ENCODE results near the gene SECISBP2L. TPM values are rescaled to one million over a fixed set of nuclear protein-coding genes. Genes with fewer than 3 reads are reported as not detected.

The SECISBP2L gene
- total and polyA plus RNA-seq, 10 of the 15 experiments (the other 5 are each of a cell fraction or from before 2014, with no cell fraction given) = 1.4 to 24.2 (median 10.4) TPM

DNA sequence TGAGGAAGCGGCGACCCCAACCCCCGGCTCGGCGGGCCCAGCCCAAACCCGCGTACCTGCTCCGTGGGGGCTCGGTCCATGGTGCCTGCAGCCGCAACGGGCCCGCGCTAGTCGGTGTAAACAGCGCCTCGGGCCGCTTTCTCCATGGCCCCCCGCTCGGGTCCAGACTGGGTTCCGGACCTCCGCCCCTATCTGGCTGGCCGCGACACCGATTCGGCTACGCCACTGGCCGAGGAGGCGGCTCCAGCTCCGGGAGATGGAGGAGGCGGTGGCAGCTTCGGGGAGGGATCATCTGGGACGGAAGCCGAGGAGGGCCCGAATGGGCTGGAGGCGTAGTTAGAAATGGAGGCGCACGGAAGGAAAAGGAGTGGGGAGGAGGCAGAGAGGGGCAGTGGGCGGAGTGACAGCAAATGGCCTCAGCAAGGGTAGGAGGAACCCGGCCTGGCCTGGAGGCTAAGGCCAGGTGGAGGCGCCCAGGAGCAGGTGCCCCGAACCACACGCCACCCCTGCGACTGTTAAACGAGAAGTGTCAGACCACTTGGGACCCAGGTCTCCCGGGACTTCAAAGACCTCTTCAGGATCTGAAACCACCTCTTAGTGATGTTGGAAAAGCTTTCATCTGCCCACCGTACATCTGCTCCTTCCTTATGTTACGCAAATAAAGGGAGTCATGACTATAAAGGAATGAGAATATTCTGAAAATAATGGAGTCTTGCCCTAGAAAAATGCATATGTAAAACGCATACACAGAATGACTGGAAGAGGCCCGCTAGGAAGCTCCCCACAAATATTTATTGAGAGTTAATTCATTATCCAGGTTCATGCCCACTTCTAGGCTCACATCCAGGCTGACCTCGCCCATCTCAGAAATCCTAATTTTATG, at the start of gene SECISBP2L (continued):
- no peak for TF ChIP-seq HSF1 (IDR thresholded peaks at IDR 0.05; ENCODE audit: low read depth, low read length)
- peak; percentile 57; the same call in 1 of the 2 replicates for TF ChIP-seq LARP7 (IDR thresholded peaks at IDR 0.05)
- TF ChIP-seq SRF (IDR thresholded peaks at IDR 0.05; ENCODE audit: low read depth in 2 of 2, low read length in 2 of 2) = peak in 1 of 2 experiments; percentile 47; a peak in 1 of 4 replicates
- TF ChIP-seq CREB1 (IDR thresholded peaks at IDR 0.05; ENCODE audit: low read depth) = peak; percentile 74
- TF ChIP-seq, protein P1, sequence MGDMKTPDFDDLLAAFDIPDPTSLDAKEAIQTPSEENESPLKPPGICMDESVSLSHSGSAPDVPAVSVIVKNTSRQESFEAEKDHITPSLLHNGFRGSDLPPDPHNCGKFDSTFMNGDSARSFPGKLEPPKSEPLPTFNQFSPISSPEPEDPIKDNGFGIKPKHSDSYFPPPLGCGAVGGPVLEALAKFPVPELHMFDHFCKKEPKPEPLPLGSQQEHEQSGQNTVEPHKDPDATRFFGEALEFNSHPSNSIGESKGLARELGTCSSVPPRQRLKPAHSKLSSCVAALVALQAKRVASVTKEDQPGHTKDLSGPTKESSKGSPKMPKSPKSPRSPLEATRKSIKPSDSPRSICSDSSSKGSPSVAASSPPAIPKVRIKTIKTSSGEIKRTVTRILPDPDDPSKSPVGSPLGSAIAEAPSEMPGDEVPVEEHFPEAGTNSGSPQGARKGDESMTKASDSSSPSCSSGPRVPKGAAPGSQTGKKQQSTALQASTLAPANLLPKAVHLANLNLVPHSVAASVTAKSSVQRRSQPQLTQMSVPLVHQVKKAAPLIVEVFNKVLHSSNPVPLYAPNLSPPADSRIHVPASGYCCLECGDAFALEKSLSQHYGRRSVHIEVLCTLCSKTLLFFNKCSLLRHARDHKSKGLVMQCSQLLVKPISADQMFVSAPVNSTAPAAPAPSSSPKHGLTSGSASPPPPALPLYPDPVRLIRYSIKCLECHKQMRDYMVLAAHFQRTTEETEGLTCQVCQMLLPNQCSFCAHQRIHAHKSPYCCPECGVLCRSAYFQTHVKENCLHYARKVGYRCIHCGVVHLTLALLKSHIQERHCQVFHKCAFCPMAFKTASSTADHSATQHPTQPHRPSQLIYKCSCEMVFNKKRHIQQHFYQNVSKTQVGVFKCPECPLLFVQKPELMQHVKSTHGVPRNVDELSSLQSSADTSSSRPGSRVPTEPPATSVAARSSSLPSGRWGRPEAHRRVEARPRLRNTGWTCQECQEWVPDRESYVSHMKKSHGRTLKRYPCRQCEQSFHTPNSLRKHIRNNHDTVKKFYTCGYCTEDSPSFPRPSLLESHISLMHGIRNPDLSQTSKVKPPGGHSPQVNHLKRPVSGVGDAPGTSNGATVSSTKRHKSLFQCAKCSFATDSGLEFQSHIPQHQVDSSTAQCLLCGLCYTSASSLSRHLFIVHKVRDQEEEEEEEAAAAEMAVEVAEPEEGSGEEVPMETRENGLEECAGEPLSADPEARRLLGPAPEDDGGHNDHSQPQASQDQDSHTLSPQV (IDR thresholded peaks at IDR 0.05) = no peak
- TF ChIP-seq SIX5 (IDR thresholded peaks at IDR 0.05; ENCODE audit: low read depth, low read length, severe bottlenecking) = peak; percentile 25
- TF ChIP-seq NFYA (IDR thresholded peaks at IDR 0.05; ENCODE audit: borderline replicate concordance, low read depth, low read length) = no peak
- TF ChIP-seq, protein P2, sequence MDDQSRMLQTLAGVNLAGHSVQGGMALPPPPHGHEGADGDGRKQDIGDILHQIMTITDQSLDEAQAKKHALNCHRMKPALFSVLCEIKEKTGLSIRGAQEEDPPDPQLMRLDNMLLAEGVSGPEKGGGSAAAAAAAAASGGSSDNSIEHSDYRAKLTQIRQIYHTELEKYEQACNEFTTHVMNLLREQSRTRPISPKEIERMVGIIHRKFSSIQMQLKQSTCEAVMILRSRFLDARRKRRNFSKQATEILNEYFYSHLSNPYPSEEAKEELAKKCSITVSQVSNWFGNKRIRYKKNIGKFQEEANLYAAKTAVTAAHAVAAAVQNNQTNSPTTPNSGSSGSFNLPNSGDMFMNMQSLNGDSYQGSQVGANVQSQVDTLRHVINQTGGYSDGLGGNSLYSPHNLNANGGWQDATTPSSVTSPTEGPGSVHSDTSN (IDR thresholded peaks at IDR 0.05; ENCODE audit: insufficient replicate concordance, low read depth, low read length) = peak; percentile 87
- TF ChIP-seq ATF7 (IDR thresholded peaks at IDR 0.05; ENCODE audit: low read depth) = peak; percentile 64
- TF ChIP-seq, protein P3, sequence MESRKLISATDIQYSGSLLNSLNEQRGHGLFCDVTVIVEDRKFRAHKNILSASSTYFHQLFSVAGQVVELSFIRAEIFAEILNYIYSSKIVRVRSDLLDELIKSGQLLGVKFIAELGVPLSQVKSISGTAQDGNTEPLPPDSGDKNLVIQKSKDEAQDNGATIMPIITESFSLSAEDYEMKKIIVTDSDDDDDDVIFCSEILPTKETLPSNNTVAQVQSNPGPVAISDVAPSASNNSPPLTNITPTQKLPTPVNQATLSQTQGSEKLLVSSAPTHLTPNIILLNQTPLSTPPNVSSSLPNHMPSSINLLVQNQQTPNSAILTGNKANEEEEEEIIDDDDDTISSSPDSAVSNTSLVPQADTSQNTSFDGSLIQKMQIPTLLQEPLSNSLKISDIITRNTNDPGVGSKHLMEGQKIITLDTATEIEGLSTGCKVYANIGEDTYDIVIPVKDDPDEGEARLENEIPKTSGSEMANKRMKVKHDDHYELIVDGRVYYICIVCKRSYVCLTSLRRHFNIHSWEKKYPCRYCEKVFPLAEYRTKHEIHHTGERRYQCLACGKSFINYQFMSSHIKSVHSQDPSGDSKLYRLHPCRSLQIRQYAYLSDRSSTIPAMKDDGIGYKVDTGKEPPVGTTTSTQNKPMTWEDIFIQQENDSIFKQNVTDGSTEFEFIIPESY (IDR thresholded peaks at IDR 0.05) = no peak
- TF ChIP-seq ZNF384 (IDR thresholded peaks at IDR 0.05; ENCODE audit: borderline replicate concordance, low read depth, low read length) = no peak
- TF ChIP-seq REST (IDR thresholded peaks at IDR 0.05; ENCODE audit: low read depth, low read length) = no peak
- TF ChIP-seq WRNIP1 (IDR thresholded peaks at IDR 0.05; ENCODE audit: borderline replicate concordance, low read depth, low read length) = no peak
- TF ChIP-seq MXI1 (IDR thresholded peaks at IDR 0.05; ENCODE audit: low read depth, low read length) = peak; percentile 84
- TF ChIP-seq KDM1A (IDR thresholded peaks at IDR 0.05; ENCODE audit: borderline replicate concordance) = no peak
- TF ChIP-seq POLR2AphosphoS5 (IDR thresholded peaks at IDR 0.05; ENCODE audit: low read length) = 0 out of 2 replicates have a peak, but pooled peaks have one; percentile 62

All from GM12878 (cell line).